MCF 10A (cell line): Measurements from ENCODE around the gene HDAC6. TPM values are rescaled to one million over a fixed set of nuclear protein-coding genes. Genes with fewer than 3 reads are reported as not detected.

Source experiments
- Bru-seq: library from RNA; stranded (reverse); fragments of 400-500 nt; gene quantifications from one replicate; lab custom pipeline; 2021; lab: Mats Ljungman, UMichigan
- BruChase-seq, 2 experiments: library from RNA; stranded (reverse); fragments of 400-500 nt; gene quantifications; one replicate each; lab custom pipeline; 2021; lab: Mats Ljungman, UMichigan
- BruUV-seq: library from RNA; stranded (reverse); fragments of 400-500 nt; replicated peaks from 2 replicates; lab custom pipeline; 2021; lab: Mats Ljungman, UMichigan
- CTCF ChIA-PET: fragments of 300-600 bp; sonication (Branson Sonifier 250); formaldehyde crosslinking; extraction: SDS; loops from one replicate; lab custom pipeline; 2021; ENCODE audit warnings: antibody characterized with exemption, inconsistent platforms; lab: Yijun Ruan, JAX
- POLR2A ChIA-PET: fragments of 300-600, 350-650 bp; sonication (Branson Sonifier 250); formaldehyde crosslinking; extraction: SDS; loops from one replicate; lab custom pipeline; 2020; ENCODE audit warnings: antibody characterized with exemption, inconsistent platforms; lab: Yijun Ruan, JAX
- DNase-seq: peaks from one replicate; pipeline ENCODE4 v3.0.0-alpha.2; 2018; ENCODE audit not compliant: unreplicated experiment
- H3K27ac Mint-ChIP-seq: one replicate; pipeline ENCODE4 v1.8.0; 2022; ENCODE audit warnings: mild to moderate bottlenecking, low read depth, mixed read lengths; ENCODE audit not compliant: unreplicated experiment
- H3K27me3 Mint-ChIP-seq: one replicate; pipeline ENCODE4 v1.8.0; 2022; ENCODE audit warnings: mixed read lengths; ENCODE audit not compliant: insufficient read depth, unreplicated experiment
- H3K36me3 Mint-ChIP-seq: one replicate; pipeline ENCODE4 v1.8.0; 2022; ENCODE audit warnings: mild to moderate bottlenecking, moderate library complexity, mixed read lengths; ENCODE audit not compliant: insufficient read depth, unreplicated experiment
- H3K4me1 Mint-ChIP-seq: one replicate; pipeline ENCODE4 v1.8.0; 2022; ENCODE audit warnings: mixed read lengths; ENCODE audit not compliant: insufficient read depth, unreplicated experiment
- H3K4me3 Mint-ChIP-seq: one replicate; pipeline ENCODE4 v1.8.0; 2022; ENCODE audit warnings: mild to moderate bottlenecking, moderate library complexity, mixed read lengths; ENCODE audit not compliant: unreplicated experiment
- H3K9me3 Mint-ChIP-seq: one replicate; pipeline ENCODE4 v1.8.0; 2022; ENCODE audit warnings: mixed read lengths; ENCODE audit not compliant: unreplicated experiment
- intact Hi-C: fragments of 100-400 bp; cut with micrococcal nuclease; formaldehyde crosslinking; loops from 2 replicates; pipeline ENCODE4 v1.14.1; 2022
- long read RNA-seq: library from polyadenylated mRNA; stranded (forward); transcript quantifications from one replicate; pipeline ENCODE4 v2.0.0, GENCODE V29; 2022
- total RNA-seq: library from RNA; stranded (reverse); gene quantifications from 2 replicates; pipeline ENCODE4 v1.2.3, GENCODE V29; 2022
- TF ChIP-seq, protein P1 (sequence below): fragments of 200-600 bp; IDR thresholded peaks from one replicate; pipeline ENCODE4 v1.8.0; 2022; ENCODE audit warnings: antibody characterized with exemption, mild to moderate bottlenecking; ENCODE audit not compliant: unreplicated experiment

HDAC6 gene
- total RNA-seq = 45.1 and 53.2 TPM in 2 replicates
- percentile 50 among the genes with signal in this experiment for Bru-seq, nascent RNA
- BruChase-seq, experiment 1, labeled RNA remaining after a 6-hour chase = percentile 69 among the genes with signal in this experiment
- percentile 64 among the genes with signal in this experiment for BruChase-seq, experiment 2, labeled RNA remaining after a 2-hour chase
- long read RNA-seq, full-length matches to known transcripts = 17 of 36 reads
- long read RNA-seq, partial matches to known transcripts = 13 of 36 reads
- long read RNA-seq, other reads (novel, unspliced or antisense) = 6 of 36 reads

DNA sequence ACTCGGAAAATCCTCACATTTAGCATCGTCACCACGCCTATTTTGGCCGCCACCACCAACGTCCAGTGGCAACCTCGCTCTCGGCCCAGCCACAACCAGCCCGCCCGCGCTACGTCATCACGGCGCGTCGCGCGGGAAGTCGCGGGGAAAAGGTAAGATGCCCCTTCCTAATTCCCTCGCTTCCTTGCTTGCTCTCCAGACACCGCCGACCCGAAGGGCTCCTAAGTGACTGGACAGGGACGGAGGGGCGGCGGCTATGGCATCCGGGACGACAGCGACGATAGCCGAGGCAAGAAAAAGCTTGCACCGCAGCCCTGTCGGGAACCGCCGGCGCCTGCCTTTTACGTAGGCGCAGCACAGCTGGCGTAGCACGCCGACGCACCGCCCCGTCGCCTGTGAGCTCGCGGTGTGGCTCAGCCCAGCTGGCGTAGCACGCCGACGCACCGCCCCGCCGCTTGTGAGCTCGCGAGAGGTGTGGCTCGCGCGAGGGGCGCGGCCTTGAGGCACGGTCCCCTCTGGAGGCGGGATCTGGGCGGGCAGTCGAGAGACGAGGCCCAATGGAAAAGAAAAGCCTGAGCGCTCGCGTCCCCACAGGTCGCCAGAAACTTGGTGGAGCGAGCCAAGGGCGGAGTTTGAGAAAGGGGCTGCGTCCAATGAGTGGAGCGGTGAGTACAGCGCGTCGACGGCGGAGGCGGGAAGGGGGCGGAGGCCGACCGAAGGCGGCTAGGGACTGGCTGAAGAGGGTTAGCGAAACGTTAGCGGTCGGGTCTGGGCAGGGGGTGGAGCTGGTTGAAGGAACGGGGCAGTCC, at the start of gene HDAC6:
Gene HDAC6 (plus strand): TSS at position 788 of the 809 bp plus-strand sequence. CDS start 626 bp downstream, outside the sequence.
- H3K27me3 Mint-ChIP-seq = no peaks in the 10 kb centered on the region
- peaks cover 5% of the 10 kb centered on the region for H3K4me1 Mint-ChIP-seq
- H3K36me3 Mint-ChIP-seq = peaks cover 7% of the 10 kb centered on the region
- intact Hi-C loops = loop anchor here (5.0 kb wide), 1 partner anchor 116 kb away; the partner anchor contains the start of gene PIM2
- CTCF ChIA-PET = interaction anchor here (0.7 kb wide), 1 partner anchor 53 kb away, joined by 3 read pairs; no protein-coding TSS in a partner anchor
- peak within 1 kb of the TSS; percentile 92 for H3K4me3 Mint-ChIP-seq
- POLR2A ChIA-PET = interaction anchor here (0.5 to 2.2 kb wide), 23 partner anchors 10 to 469 kb away, joined by 3 to 10 read pairs (median 4); partner anchors contain the start of genes GRIPAP1, OTUD5, PIM2 and PQBP1
- no TSS peak for BruUV-seq
- no peaks in the 10 kb centered on the region for H3K9me3 Mint-ChIP-seq
- TF ChIP-seq, protein P1, sequence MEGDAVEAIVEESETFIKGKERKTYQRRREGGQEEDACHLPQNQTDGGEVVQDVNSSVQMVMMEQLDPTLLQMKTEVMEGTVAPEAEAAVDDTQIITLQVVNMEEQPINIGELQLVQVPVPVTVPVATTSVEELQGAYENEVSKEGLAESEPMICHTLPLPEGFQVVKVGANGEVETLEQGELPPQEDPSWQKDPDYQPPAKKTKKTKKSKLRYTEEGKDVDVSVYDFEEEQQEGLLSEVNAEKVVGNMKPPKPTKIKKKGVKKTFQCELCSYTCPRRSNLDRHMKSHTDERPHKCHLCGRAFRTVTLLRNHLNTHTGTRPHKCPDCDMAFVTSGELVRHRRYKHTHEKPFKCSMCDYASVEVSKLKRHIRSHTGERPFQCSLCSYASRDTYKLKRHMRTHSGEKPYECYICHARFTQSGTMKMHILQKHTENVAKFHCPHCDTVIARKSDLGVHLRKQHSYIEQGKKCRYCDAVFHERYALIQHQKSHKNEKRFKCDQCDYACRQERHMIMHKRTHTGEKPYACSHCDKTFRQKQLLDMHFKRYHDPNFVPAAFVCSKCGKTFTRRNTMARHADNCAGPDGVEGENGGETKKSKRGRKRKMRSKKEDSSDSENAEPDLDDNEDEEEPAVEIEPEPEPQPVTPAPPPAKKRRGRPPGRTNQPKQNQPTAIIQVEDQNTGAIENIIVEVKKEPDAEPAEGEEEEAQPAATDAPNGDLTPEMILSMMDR = no peak
- peak; percentile 97 for DNase-seq
- peak within 1 kb of the TSS; percentile 100 for H3K27ac Mint-ChIP-seq

DNA sequence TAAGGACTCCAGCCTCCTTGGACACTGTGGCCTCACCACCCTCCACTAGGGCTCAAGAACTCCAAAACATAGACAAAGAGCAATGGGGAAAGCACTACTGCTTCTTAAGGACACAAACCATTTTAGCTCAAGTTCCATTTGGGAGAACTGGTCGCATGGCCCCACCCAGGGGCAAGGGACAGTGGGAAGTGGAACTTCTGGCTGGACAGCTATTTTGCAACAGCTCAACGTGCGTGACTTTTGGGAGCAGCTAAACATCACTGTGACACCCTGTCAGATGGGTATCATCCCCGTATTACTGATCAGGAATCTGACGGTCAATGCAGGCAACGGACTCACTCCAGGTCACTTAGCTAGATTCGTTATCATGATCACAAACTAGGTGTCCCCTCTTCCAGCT, 49.4 kb upstream of the HDAC6 start:
- POLR2A ChIA-PET = no interaction called here
- intact Hi-C loops = no loop called here
- BruUV-seq = no TSS peak

DNA sequence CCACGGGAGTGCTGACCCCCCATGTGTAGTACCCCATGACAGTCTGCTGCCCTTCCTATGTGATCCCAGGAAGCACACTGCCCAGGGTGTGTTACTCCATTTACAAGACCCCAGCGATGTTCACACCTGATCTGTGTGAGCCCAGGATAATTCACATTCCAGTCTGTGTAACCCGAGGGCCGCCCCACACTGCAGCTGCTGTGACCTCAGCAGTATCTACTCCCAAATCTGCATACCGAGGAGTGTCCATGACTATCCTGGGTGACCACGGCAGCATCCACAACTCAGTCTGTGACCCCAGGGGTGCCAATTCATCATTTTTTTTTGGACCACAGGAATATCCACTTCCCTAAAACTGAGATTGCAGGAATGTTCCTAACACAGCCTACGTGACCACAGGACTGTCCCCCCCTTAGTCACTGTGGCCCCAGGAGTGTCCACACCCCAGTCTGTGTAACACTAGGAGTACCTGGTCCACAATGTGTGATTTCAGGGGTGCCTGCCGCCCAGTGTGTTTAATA, 48.1 kb upstream of the HDAC6 start:
- H3K4me3 Mint-ChIP-seq = no peak overlapping the region
- H3K4me1 Mint-ChIP-seq = no peaks in the 10 kb centered on the region
- no peak overlapping the region for H3K27ac Mint-ChIP-seq
- TF ChIP-seq, protein P1 = no peak
- ChIA-PET CTCF (no interaction called here), POLR2A (no interaction called here)
- no TSS peak for BruUV-seq
- intact Hi-C loops = no loop called here
- DNase-seq = no peak
- no peaks in the 10 kb centered on the region for H3K27me3 Mint-ChIP-seq
- no peaks in the 10 kb centered on the region for H3K9me3 Mint-ChIP-seq
- H3K36me3 Mint-ChIP-seq = no peaks in the 10 kb centered on the region

More for the DNA sequence above, 49.4 kb upstream of the HDAC6 start:
- H3K27me3 Mint-ChIP-seq = no peaks in the 10 kb centered on the region
- H3K9me3 Mint-ChIP-seq = no peaks in the 10 kb centered on the region
- no peak overlapping the region for H3K4me3 Mint-ChIP-seq
- H3K36me3 Mint-ChIP-seq = no peaks in the 10 kb centered on the region
- H3K4me1 Mint-ChIP-seq = no peaks in the 10 kb centered on the region
- CTCF ChIA-PET = interaction anchor here (0.6 kb wide), 1 partner anchor 101 kb away, joined by 3 read pairs; no protein-coding TSS in a partner anchor
- no peak overlapping the region for H3K27ac Mint-ChIP-seq
- TF ChIP-seq, protein P1 = no peak
- no peak for DNase-seq

DNA sequence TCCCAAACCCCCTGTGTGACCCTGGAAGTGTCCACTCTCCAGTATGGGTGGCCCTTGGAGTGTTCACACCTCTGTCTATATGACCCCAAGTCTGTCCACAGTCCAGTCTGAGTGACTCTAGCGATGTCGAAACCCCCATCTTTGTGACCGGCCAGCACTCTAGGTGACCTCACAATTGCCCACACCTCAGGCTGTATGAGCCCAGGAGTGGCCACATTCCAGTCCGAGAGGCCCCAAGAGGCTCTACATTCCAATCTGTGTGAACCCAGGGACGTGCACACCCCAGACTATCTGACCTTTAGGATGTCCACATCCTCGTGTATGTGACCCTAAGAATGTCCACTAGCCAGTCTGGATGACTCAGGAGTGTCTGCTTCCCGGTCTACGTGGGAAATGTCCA, 47.6 kb upstream of the HDAC6 start:
- POLR2A ChIA-PET = no interaction called here
- H3K27ac Mint-ChIP-seq = no peak overlapping the region
- TF ChIP-seq, protein P1 = no peak
- H3K36me3 Mint-ChIP-seq = no peaks in the 10 kb centered on the region
- BruUV-seq = no TSS peak
- CTCF ChIA-PET = no interaction called here
- H3K4me1 Mint-ChIP-seq = no peaks in the 10 kb centered on the region
- H3K27me3 Mint-ChIP-seq = no peaks in the 10 kb centered on the region
- H3K9me3 Mint-ChIP-seq = no peaks in the 10 kb centered on the region
- DNase-seq = no peak
- intact Hi-C loops = no loop called here
- H3K4me3 Mint-ChIP-seq = no peak overlapping the region
